Lower lobe of right lung (tissue), 2 donors: ENCODE data around the gene IFNA5. TPM values are rescaled to one million over a fixed set of nuclear protein-coding genes. Genes with fewer than 3 reads are reported as not detected.

Experiments used
- ATAC-seq, 2 donors: fragments of 200-7000 bp; cut with Tn5 transposase; one replicate each; pipeline ENCODE4 v1.9.1; 2020 to 2022; ENCODE audit warnings: mild to moderate bottlenecking in 2 of 2, moderate library complexity in 2 of 2
- DNase-seq: peaks from one replicate; pipeline ENCODE4 v3.0.0-alpha.2; 2020
- H3K27ac ChIP-seq: fragments of 200-600 bp; one replicate; pipeline ENCODE4 v1.8.0; 2022
- H3K27me3 ChIP-seq: fragments of 200-600 bp; one replicate; pipeline ENCODE4 v1.8.0; 2022; ENCODE audit warnings: low read depth
- H3K36me3 ChIP-seq: fragments of 200-600 bp; one replicate; pipeline ENCODE4 v1.8.0; 2022; ENCODE audit warnings: mild to moderate bottlenecking
- H3K4me1 ChIP-seq: fragments of 200-600 bp; one replicate; pipeline ENCODE4 v1.8.0; 2022
- H3K4me3 ChIP-seq: fragments of 200-600 bp; one replicate; pipeline ENCODE4 v1.8.0; 2022; ENCODE audit warnings: mild to moderate bottlenecking
- H3K9me3 ChIP-seq: fragments of 200-600 bp; one replicate; pipeline ENCODE4 v1.8.0; 2022
- CTCF ChIP-seq: fragments of 200-600 bp; IDR thresholded peaks from one replicate; pipeline ENCODE4 v1.8.0; 2022; ENCODE audit warnings: antibody characterized with exemption, mild to moderate bottlenecking
- intact Hi-C: fragments of 100-400 bp; cut with DNase I; formaldehyde crosslinking; loops from one replicate; pipeline ENCODE4 v1.11.0; 2022
- total RNA-seq: library from RNA; stranded (reverse); fragmentation: NEBNext Ultra II Directional; extraction: Animal tissue kit (Norgen Biotek cat#: 25700); gene quantifications from one replicate; pipeline ENCODE4 v1.2.1, GENCODE V29; 2021
- donor health status: DM: no; HTN: yes; CAD: no; lungs with severe emphysema.

The IFNA5 gene
- total RNA-seq, 1 donor from 2014 or later, result not detected

GRCh38 chr9:21289848-21290247, 15.3 kb downstream of the IFNA5 start:
- Histone ChIP-seq H3K27me3 (no peaks in the 10 kb centered on the region), H3K4me1 (no peaks in the 10 kb centered on the region), H3K36me3 (no peaks in the 10 kb centered on the region), H3K9me3 (no peaks in the 10 kb centered on the region), H3K27ac (no peak overlapping the region), H3K4me3 (no peak overlapping the region)
- intact Hi-C loops, result no loop called here
- ATAC-seq (no peak), DNase-seq (no peak)
- TF ChIP-seq CTCF, result no peak

- H3K27ac ChIP-seq, result no peak overlapping the region
- no peaks in the 10 kb centered on the region for H3K27me3 ChIP-seq
- H3K4me1 ChIP-seq, result no peaks in the 10 kb centered on the region
- no peaks in the 10 kb centered on the region for H3K9me3 ChIP-seq
- ATAC-seq (no peak), DNase-seq (no peak)
- intact Hi-C loops, result no loop called here
- H3K36me3 ChIP-seq, result no peaks in the 10 kb centered on the region
- no peak overlapping the region for H3K4me3 ChIP-seq
- TF ChIP-seq CTCF, result no peak
Measured at GRCh38 chr9:21287280-21287679, 17.8 kb downstream of the IFNA5 start.

- no peak for TF ChIP-seq CTCF
- Histone ChIP-seq H3K36me3 (no peaks in the 10 kb centered on the region), H3K4me1 (no peaks in the 10 kb centered on the region), H3K4me3 (no peak overlapping the region), H3K27ac (no peak overlapping the region), H3K27me3 (no peaks in the 10 kb centered on the region), H3K9me3 (no peaks in the 10 kb centered on the region)
- no peak for ATAC-seq
- intact Hi-C loops, result no loop called here
- no peak for DNase-seq
Measured at GRCh38 chr9:21286659-21287058, 18.5 kb downstream of the IFNA5 start.

- no peaks in the 10 kb centered on the region for H3K4me1 ChIP-seq
- DNase-seq (no peak), ATAC-seq (no peak)
- H3K4me3 ChIP-seq, result no peak overlapping the region
- TF ChIP-seq CTCF, result no peak
- intact Hi-C loops, result no loop called here
- H3K9me3 ChIP-seq, result no peaks in the 10 kb centered on the region
- no peaks in the 10 kb centered on the region for H3K27me3 ChIP-seq
- no peak overlapping the region for H3K27ac ChIP-seq
- H3K36me3 ChIP-seq, result no peaks in the 10 kb centered on the region
Measured at GRCh38 chr9:21286099-21286498, 19.0 kb downstream of the IFNA5 start.

GRCh38 chr9:21281275-21281674, 23.8 kb downstream of the IFNA5 start:
- no peaks in the 10 kb centered on the region for H3K36me3 ChIP-seq
- H3K27ac ChIP-seq, result no peak overlapping the region
- no peak overlapping the region for H3K4me3 ChIP-seq
- DNase-seq (no peak), ATAC-seq (no peak)
- no peaks in the 10 kb centered on the region for H3K27me3 ChIP-seq
- H3K9me3 ChIP-seq, result no peaks in the 10 kb centered on the region
- intact Hi-C loops, result no loop called here
- no peaks in the 10 kb centered on the region for H3K4me1 ChIP-seq
- TF ChIP-seq CTCF, result no peak

GRCh38 chr9:21268347-21268657, 36.8 kb downstream of the IFNA5 start:
- DNase-seq (no peak), ATAC-seq (no peak)
- Histone ChIP-seq H3K27ac (no peak overlapping the region), H3K27me3 (peaks cover 7% of the 10 kb centered on the region), H3K4me1 (no peaks in the 10 kb centered on the region), H3K36me3 (no peaks in the 10 kb centered on the region), H3K9me3 (no peaks in the 10 kb centered on the region), H3K4me3 (no peak overlapping the region)
- TF ChIP-seq CTCF, result no peak
- intact Hi-C loops, result no loop called here
